ENCODE measurements around the gene SRP54.
"Not testable (repeated sequence)": the region's sequence is repeated elsewhere in the genome, so short reads cannot be mapped to it uniquely, and the experiment has no call there.

Gene SRP54

GRCh38 chr14:35050652-35051051 is 67.9 kb downstream of the SRP54 start:
- no peak for DNase-seq

- no peak for DNase-seq
These were observed 69.0 kb downstream of the SRP54 start for GRCh38 chr14:35051796-35052195.

GRCh38 chr14:35052637-35053036 is 69.8 kb downstream of the SRP54 start:
- DNase-seq: no peak

DNA sequence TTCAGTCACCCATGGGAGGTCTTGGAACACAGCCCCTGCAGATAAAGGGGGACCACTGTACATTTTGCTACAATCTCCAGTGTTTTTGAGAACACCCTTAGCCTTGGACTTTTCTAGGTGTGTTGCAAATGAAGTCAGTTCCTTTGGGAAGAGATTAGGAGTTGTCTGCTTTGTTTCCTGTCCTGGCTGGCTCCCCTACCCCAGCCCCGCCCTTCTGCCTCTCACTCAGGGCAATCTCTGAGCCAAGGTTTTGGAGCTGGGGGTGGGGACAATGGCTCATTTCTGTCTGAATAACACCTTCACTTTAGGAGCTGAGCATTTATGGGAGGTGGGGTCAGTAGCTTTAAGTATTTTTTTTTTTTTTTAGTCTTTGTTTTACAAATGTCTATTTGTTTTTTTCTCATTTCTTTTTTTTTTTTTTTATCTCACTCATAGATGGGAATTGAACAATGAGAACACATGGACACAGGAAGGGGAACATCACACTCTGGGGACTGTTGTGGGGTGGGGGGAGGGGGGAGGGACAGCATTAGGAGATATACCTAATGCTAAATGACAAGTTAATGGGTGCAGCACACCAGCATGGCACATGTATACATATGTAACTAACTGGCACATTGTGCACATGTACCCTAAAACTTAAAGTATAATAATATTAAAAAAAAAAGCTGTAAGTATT is 78.5 kb downstream of the SRP54 start:
- not testable (repeated sequence) for DNase-seq

- DNase-seq: not testable (repeated sequence)
These were observed 82.9 kb downstream of the SRP54 start for GRCh38 chr14:35065731-35066130.

DNA sequence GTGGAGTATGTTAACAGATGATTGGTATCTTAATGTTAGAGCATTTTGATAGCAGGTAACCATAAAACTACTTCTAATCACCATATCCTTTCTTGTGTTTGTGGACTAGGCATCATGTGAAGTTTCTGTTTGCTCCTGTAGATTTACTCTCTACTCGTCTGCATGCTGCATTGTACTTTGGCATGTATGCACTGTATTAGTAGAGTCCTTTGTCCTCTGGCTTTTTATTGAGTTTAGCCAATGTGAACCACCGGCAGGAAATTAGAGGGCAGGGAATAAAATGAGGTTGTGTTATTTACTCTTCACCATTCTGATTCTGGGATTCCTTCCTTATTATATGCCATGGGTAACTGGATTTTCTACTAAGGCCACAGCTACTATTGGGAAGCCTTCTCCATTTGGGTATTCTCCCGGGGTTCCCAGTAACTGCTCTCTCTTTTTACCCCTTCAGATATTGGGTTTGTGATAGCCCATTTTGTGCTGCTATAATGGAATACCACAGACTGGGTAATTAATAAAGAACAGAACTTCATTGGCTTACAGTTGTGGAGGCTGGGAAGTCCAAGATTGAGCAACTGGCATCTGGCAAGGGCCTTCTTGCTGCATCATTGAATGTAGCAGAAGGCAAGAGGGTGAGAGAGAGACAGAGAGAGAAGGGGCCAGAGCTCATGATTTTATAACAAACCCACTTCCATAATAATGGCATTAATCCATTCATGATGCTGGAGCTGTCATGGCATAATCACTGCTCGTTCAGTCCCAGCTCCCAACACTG is 85.6 kb downstream of the SRP54 start:
- no peak for DNase-seq

GRCh38 chr14:35072226-35072625 is 89.4 kb downstream of the SRP54 start:
- DNase-seq: no peak

GRCh38 chr14:35073486-35073885 is 90.7 kb downstream of the SRP54 start:
- no peak for DNase-seq

DNA sequence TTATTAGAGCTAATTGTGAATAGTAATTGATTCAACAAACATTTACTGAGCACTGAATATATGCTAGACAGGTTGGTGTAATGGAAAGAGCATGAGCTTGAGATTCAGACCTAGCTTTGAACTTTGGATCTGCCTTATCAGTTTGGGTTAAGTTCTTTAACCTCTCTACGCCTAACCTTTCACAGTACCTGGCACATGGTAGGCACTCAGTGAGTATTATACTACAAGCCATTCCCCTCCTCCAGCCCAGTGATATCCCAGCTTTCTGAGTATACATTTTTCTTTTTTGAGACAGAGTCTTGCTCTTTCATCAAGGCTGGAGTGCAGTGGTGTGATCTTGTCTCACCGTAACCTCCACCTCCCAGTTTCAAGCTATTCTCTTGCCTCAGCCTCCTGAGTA is 95.3 kb downstream of the SRP54 start:
- no peak for DNase-seq

Measured in central memory CD4-positive, alpha-beta T cell (primary cell).